ENCODE data around the gene TANGO2. TPM values are rescaled to one million over a fixed set of nuclear protein-coding genes. Genes with fewer than 3 reads are reported as not detected.

TANGO2 gene
- polyA plus RNA-seq, 1 of the 3 experiments (the other 2 are of a cell fraction): 20.7 TPM

DNA sequence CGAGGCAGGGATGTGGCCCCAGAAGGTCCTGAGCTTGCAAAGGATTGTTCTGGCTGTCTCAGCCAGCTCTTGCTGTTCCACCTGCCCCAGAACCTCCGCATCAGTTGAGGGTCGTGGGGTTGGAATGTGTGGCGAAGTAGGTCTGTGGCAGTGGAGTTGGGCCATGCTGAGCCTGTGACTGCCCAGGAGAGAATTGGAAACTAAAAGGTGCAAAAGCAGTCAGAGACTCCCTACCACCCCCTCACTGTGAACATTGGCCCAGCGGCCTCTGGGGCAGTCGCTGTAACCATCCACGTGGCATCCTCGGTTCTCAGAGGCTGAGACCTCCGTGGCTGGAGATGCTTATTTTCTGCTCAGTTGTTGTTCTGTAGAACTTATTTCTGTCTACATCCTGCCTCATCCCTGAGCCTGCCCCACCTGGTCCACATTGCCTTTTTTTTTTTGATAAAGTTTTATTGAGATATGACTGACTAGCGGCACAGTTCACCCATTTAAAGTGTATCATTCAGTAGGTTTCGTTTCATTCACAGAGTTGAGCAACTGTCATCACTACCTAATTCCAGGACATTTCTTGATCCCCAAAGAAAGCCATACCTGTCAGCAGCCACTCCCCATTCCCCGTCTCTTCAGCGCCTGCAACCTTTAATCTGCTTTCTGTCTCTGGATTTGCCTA, 36.8 kb downstream of the TANGO2 start:
- ChIA-PET POLR2A (interaction anchor here (0.6 kb wide), 1 partner anchor 13 kb away, joined by 4 read pairs; no protein-coding TSS in a partner anchor), CTCF (interaction anchor here (0.6 kb wide), 1 partner anchor 746 kb away, joined by 3 read pairs; no protein-coding TSS in a partner anchor)
- DNase-seq: no peak
- Histone ChIP-seq H3K4me1 (ENCODE audit: control insufficient read depth in 1 of 2, insufficient read depth in 2 of 2, low read depth in 1 of 2, low read length in 1 of 2) (no peaks in the 10 kb centered on the region), H3K9me3 (no peaks in the 10 kb centered on the region), H3K4me3 (ENCODE audit: low read depth in 2 of 2, low read length in 1 of 2) (no peak overlapping the region), H3K27ac (ENCODE audit: low read depth in 2 of 2, low read length in 1 of 2) (no peak overlapping the region), H3K79me2 (ENCODE audit: insufficient read depth) (no peaks in the 10 kb centered on the region), H3K27me3 (ENCODE audit: insufficient read depth) (no peaks in the 10 kb centered on the region), H3K4me2 (no peak overlapping the region), H3K9me2 (no peaks in the 10 kb centered on the region), H3K36me3 (replicated peaks in 1 of 2; ENCODE audit: control insufficient read depth in 1 of 2, insufficient read depth in 2 of 2, low read length in 1 of 2) (peaks cover 0 to 10% of the 10 kb centered on the region in 2 experiments), H3K9ac (no peak overlapping the region), H4K20me1 (ENCODE audit: insufficient read depth) (no peaks in the 10 kb centered on the region), H2AFZ (ENCODE audit: low read depth) (no peak overlapping the region), H3F3A (replicated peaks; ENCODE audit: insufficient read depth) (peaks cover 2% of the 10 kb centered on the region)
- 95% methylated on average over 13 of the region's 13 CpGs for WGBS (ENCODE audit: low lambda C conversion rate)
- no peak for TF ChIP-seq JUND (IDR thresholded peaks at IDR 0.05)
- TF ChIP-seq SIN3A (IDR thresholded peaks at IDR 0.05; ENCODE audit: borderline replicate concordance, low read depth, low read length): no peak
- TF ChIP-seq, protein P1, sequence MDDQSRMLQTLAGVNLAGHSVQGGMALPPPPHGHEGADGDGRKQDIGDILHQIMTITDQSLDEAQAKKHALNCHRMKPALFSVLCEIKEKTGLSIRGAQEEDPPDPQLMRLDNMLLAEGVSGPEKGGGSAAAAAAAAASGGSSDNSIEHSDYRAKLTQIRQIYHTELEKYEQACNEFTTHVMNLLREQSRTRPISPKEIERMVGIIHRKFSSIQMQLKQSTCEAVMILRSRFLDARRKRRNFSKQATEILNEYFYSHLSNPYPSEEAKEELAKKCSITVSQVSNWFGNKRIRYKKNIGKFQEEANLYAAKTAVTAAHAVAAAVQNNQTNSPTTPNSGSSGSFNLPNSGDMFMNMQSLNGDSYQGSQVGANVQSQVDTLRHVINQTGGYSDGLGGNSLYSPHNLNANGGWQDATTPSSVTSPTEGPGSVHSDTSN (IDR thresholded peaks at IDR 0.05): no peak
- no peak for TF ChIP-seq SMC3 (IDR thresholded peaks at IDR 0.05; ENCODE audit: low read depth, low read length)

- H3K27me3 ChIP-seq (ENCODE audit: insufficient read depth): no peaks in the 10 kb centered on the region
- no peak overlapping the region for H2AFZ ChIP-seq (ENCODE audit: low read depth)
- no peaks in the 10 kb centered on the region for H3K79me2 ChIP-seq (ENCODE audit: insufficient read depth)
- DNase-seq: no peak
- H3K4me3 ChIP-seq (ENCODE audit: low read depth in 2 of 2, low read length in 1 of 2): no peak overlapping the region
- H3K27ac ChIP-seq (ENCODE audit: low read depth in 2 of 2, low read length in 1 of 2): no peak overlapping the region
- H3K9ac ChIP-seq: no peak overlapping the region
- no peaks in the 10 kb centered on the region for H3K9me3 ChIP-seq
- H3K9me2 ChIP-seq: no peaks in the 10 kb centered on the region
- no peak for TF ChIP-seq SIN3A (IDR thresholded peaks at IDR 0.05; ENCODE audit: borderline replicate concordance, low read depth, low read length)
- TF ChIP-seq ELF1 (IDR thresholded peaks at IDR 0.05): no peak
- no peak for TF ChIP-seq TAF1 (IDR thresholded peaks at IDR 0.05; ENCODE audit: borderline replicate concordance, low read depth, low read length)
- TF ChIP-seq TEAD4 (IDR thresholded peaks at IDR 0.05; ENCODE audit: borderline replicate concordance, insufficient read depth): no peak
- TF ChIP-seq EP300 (IDR thresholded peaks at IDR 0.05; ENCODE audit: borderline replicate concordance in 1 of 2, low read depth in 1 of 2, low read length in 1 of 2): no peak
- TF ChIP-seq FOXJ3 (CRISPR knock-in tag; IDR thresholded peaks at IDR 0.05): no peak
- no peak for TF ChIP-seq SMC3 (IDR thresholded peaks at IDR 0.05; ENCODE audit: low read depth, low read length)
- no peak for TF ChIP-seq GATA2 (CRISPR knock-in tag; IDR thresholded peaks at IDR 0.05)
- TF ChIP-seq MAX (IDR thresholded peaks at IDR 0.05; ENCODE audit: low read depth): no peak
- no peak for TF ChIP-seq RCOR1 (IDR thresholded peaks at IDR 0.05; ENCODE audit: low read length)
- no peak for TF ChIP-seq RXRA (IDR thresholded peaks at IDR 0.05; ENCODE audit: borderline replicate concordance, low read depth)
- TF ChIP-seq YY1 (IDR thresholded peaks at IDR 0.05; ENCODE audit: low read depth): no peak
- no peak for TF ChIP-seq FOXM1 (IDR thresholded peaks at IDR 0.05; ENCODE audit: low read depth)
- TF ChIP-seq, protein P1 (IDR thresholded peaks at IDR 0.05): no peak
- TF ChIP-seq POLR2AphosphoS5 (IDR thresholded peaks at IDR 0.05; ENCODE audit: low read depth, low read length): no peak
- TF ChIP-seq USF2 (IDR thresholded peaks at IDR 0.05; ENCODE audit: borderline replicate concordance, low read depth, low read length): no peak
- TF ChIP-seq NFIC (IDR thresholded peaks at IDR 0.05; ENCODE audit: borderline replicate concordance): no peak
- TF ChIP-seq, protein P2, sequence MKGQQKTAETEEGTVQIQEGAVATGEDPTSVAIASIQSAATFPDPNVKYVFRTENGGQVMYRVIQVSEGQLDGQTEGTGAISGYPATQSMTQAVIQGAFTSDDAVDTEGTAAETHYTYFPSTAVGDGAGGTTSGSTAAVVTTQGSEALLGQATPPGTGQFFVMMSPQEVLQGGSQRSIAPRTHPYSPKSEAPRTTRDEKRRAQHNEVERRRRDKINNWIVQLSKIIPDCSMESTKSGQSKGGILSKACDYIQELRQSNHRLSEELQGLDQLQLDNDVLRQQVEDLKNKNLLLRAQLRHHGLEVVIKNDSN (IDR thresholded peaks at IDR 0.05; ENCODE audit: borderline replicate concordance, low read depth): no peak
- TF ChIP-seq FOSL2 (IDR thresholded peaks at IDR 0.05; ENCODE audit: borderline replicate concordance, low read depth): no peak
- CTCF ChIA-PET: interaction anchor here (0.6 to 0.7 kb wide), 2 partner anchors 23 to 179 kb away, joined by 3 to 4 read pairs; no protein-coding TSS in a partner anchor
- no peak overlapping the region for H3K4me2 ChIP-seq
- WGBS (ENCODE audit: low lambda C conversion rate): 89% methylated on average over 10 of the region's 10 CpGs
- H4K20me1 ChIP-seq (ENCODE audit: insufficient read depth): no peaks in the 10 kb centered on the region
- POLR2A ChIA-PET: no interaction called here
- peaks cover 0 to 6% of the 10 kb centered on the region in 2 experiments for H3K36me3 ChIP-seq (replicated peaks in 1 of 2; ENCODE audit: control insufficient read depth in 1 of 2, insufficient read depth in 2 of 2, low read length in 1 of 2)
- H3F3A ChIP-seq (replicated peaks; ENCODE audit: insufficient read depth): peaks cover 2% of the 10 kb centered on the region
- no peaks in the 10 kb centered on the region for H3K4me1 ChIP-seq (ENCODE audit: control insufficient read depth in 1 of 2, insufficient read depth in 2 of 2, low read depth in 1 of 2, low read length in 1 of 2)
Measured at GRCh38 chr22:20058989-20059770, 38.3 kb downstream of the TANGO2 start.
